HEK293 (cell line): ENCODE data around the gene SPACA4.

ENCODE experiments used
- CTCF ChIA-PET: fragments of 350-600 bp; formaldehyde crosslinking; extraction: SDS; loops from one replicate; lab custom pipeline; 2021; ENCODE audit warnings: antibody characterized with exemption; lab: Yijun Ruan, JAX
- POLR2A ChIA-PET: fragments of 300-600 bp; formaldehyde crosslinking; extraction: SDS; loops from one replicate; lab custom pipeline; 2020; ENCODE audit warnings: antibody characterized with exemption, inconsistent platforms; lab: Yijun Ruan, JAX
- H3K27ac ChIP-seq: fragments of 200-500 bp; sonication (Bioruptor generic); 2 replicates; pipeline ENCODE4 v1.5.1; 2014; ENCODE audit warnings: low read depth, low read length, control low read depth, inconsistent platforms; ENCODE audit errors: extremely low read depth
- H3K36me3 ChIP-seq, 2 experiments: fragments of 200-500 bp in 1 of 2; sonication (Bioruptor generic) in 1 of 2; 1 replicate in 1 of 2; 2 replicates in 1 of 2; pipeline ENCODE4 v1.5.1; 2014 to 2017; ENCODE audit warnings: inconsistent platforms in 2 of 2, low read length in 2 of 2; ENCODE audit not compliant: control insufficient read depth in 2 of 2, insufficient read depth in 1 of 2
- H3K4me1 ChIP-seq: fragments of 200-500 bp; sonication (Bioruptor generic); 2 replicates; pipeline ENCODE4 v1.5.1; 2014; ENCODE audit warnings: mild to moderate bottlenecking, low read length, inconsistent platforms; ENCODE audit not compliant: control insufficient read depth, insufficient read depth
- H3K4me3 ChIP-seq: 2 replicates; pipeline ENCODE4 v1.5.1; 2011; ENCODE audit warnings: low read depth, mild to moderate bottlenecking, control low read depth, low read length, moderate library complexity
- H3K9me3 ChIP-seq: fragments of 200-500 bp; sonication (Bioruptor generic); 2 replicates; pipeline ENCODE4 v1.5.1; 2014; ENCODE audit warnings: low read depth, low read length, inconsistent platforms; ENCODE audit not compliant: control insufficient read depth, insufficient read depth
- BCL6B ChIP-seq: fragments of 450-650 bp; formaldehyde crosslinking; IDR thresholded peaks from 2 replicates; pipeline ENCODE4 v1.5.1; 2017; ENCODE audit warnings: missing biosample characterization, missing genetic modification characterization
- IKZF3 ChIP-seq: fragments of 450-650 bp; IDR thresholded peaks from 2 replicates; pipeline ENCODE4 v1.5.0; 2018; ENCODE audit warnings: missing biosample characterization, mild to moderate bottlenecking, missing genetic modification characterization, moderate library complexity
- KLF1 ChIP-seq: fragments of 450-650 bp; formaldehyde crosslinking; IDR thresholded peaks from 2 replicates; pipeline ENCODE4 v1.5.1; 2016; ENCODE audit warnings: missing biosample characterization, missing genetic modification characterization
- SCRT2 ChIP-seq: fragments of 450-650 bp; formaldehyde crosslinking; IDR thresholded peaks from 2 replicates; pipeline ENCODE4 v1.5.1; 2016; ENCODE audit warnings: missing biosample characterization, missing genetic modification characterization
- SP7 ChIP-seq: fragments of 450-650 bp; formaldehyde crosslinking; IDR thresholded peaks from 2 replicates; pipeline ENCODE4 v1.5.1; 2016; ENCODE audit warnings: missing biosample characterization, missing genetic modification characterization
- TCF7L2 ChIP-seq: IDR thresholded peaks from 2 replicates; pipeline ENCODE4 v1.6.1; 2011; ENCODE audit warnings: low read depth, mild to moderate bottlenecking, inconsistent platforms, low read length, moderate library complexity, borderline replicate concordance
- ZBTB20 ChIP-seq: fragments of 450-650 bp; formaldehyde crosslinking; IDR thresholded peaks from 2 replicates; pipeline ENCODE4 v1.5.1; 2016; ENCODE audit warnings: missing biosample characterization, missing genetic modification characterization
- ZBTB44 ChIP-seq: fragments of 450-650 bp; IDR thresholded peaks from 2 replicates; pipeline ENCODE4 v1.5.1; 2018; ENCODE audit warnings: missing biosample characterization, mild to moderate bottlenecking, missing genetic modification characterization
- ZNF121 ChIP-seq: fragments of 450-650 bp; formaldehyde crosslinking; IDR thresholded peaks from 2 replicates; pipeline ENCODE4 v1.5.1; 2016; ENCODE audit warnings: missing biosample characterization, missing genetic modification characterization
- ZNF169 ChIP-seq: fragments of 450-650 bp; formaldehyde crosslinking; IDR thresholded peaks from 2 replicates; pipeline ENCODE4 v1.5.1; 2016; ENCODE audit warnings: missing biosample characterization, missing genetic modification characterization
- ZNF2 ChIP-seq: fragments of 450-650 bp; formaldehyde crosslinking; IDR thresholded peaks from 2 replicates; pipeline ENCODE4 v1.5.1; 2016; ENCODE audit warnings: missing biosample characterization, missing genetic modification characterization
- ZNF530 ChIP-seq: fragments of 450-650 bp; formaldehyde crosslinking; IDR thresholded peaks from 2 replicates; pipeline ENCODE4 v1.5.1; 2016; ENCODE audit warnings: low read depth, missing biosample characterization, missing genetic modification characterization
- ZNF610 ChIP-seq: fragments of 450-650 bp; formaldehyde crosslinking; IDR thresholded peaks from 2 replicates; pipeline ENCODE4 v1.5.1; 2016; ENCODE audit warnings: missing biosample characterization, missing genetic modification characterization, borderline replicate concordance
- ZNF621 ChIP-seq: fragments of 450-650 bp; formaldehyde crosslinking; IDR thresholded peaks from 2 replicates; pipeline ENCODE4 v1.5.1; 2017; ENCODE audit warnings: missing biosample characterization, missing genetic modification characterization
- ZNF623 ChIP-seq: fragments of 450-650 bp; formaldehyde crosslinking; IDR thresholded peaks from 2 replicates; pipeline ENCODE4 v1.5.1; 2016; ENCODE audit warnings: missing biosample characterization, missing genetic modification characterization
- ZNF626 ChIP-seq: fragments of 450-650 bp; sonication (Bioruptor Pico); formaldehyde crosslinking; IDR thresholded peaks from 2 replicates; pipeline ENCODE4 v1.5.1; 2018; ENCODE audit warnings: missing biosample characterization, missing genetic modification characterization, inconsistent platforms
- ZNF645 ChIP-seq: fragments of 450-650 bp; formaldehyde crosslinking; IDR thresholded peaks from 2 replicates; pipeline ENCODE4; 2016; ENCODE audit warnings: missing biosample characterization, missing genetic modification characterization
- ZNF664 ChIP-seq: fragments of 450-650 bp; formaldehyde crosslinking; IDR thresholded peaks from 2 replicates; pipeline ENCODE4 v1.5.1; 2016; ENCODE audit warnings: missing biosample characterization, missing genetic modification characterization
- ZNF704 ChIP-seq: fragments of 450-650 bp; formaldehyde crosslinking; IDR thresholded peaks from 2 replicates; pipeline ENCODE4 v1.5.1; 2016; ENCODE audit warnings: missing biosample characterization, missing genetic modification characterization
- ZNF76 ChIP-seq: fragments of 450-650 bp; formaldehyde crosslinking; IDR thresholded peaks from 2 replicates; pipeline ENCODE4; 2016; ENCODE audit warnings: low read depth, missing biosample characterization, missing genetic modification characterization, borderline replicate concordance
- ZNF768 ChIP-seq: fragments of 450-650 bp; formaldehyde crosslinking; IDR thresholded peaks from 2 replicates; pipeline ENCODE4 v1.5.1; 2018; ENCODE audit warnings: missing biosample characterization, mild to moderate bottlenecking, missing genetic modification characterization
- ZSCAN4 ChIP-seq: fragments of 450-650 bp; formaldehyde crosslinking; IDR thresholded peaks from 2 replicates; pipeline ENCODE4 v1.5.1; 2017; ENCODE audit warnings: missing biosample characterization, missing genetic modification characterization

Gene SPACA4

GRCh38 chr19:48606463-48607358, at the start of gene SPACA4:
Gene SPACA4, plus strand, starts transcription at chr19:48606742. Its CDS starts 237 bp downstream, at chr19:48606979.
- H3K27ac ChIP-seq, result no peak within 1 kb of the TSS
- H3K9me3 ChIP-seq, result no peaks in the 10 kb centered on the region
- H3K4me3 ChIP-seq, result no peak within 1 kb of the TSS
- CTCF ChIA-PET, result interaction anchor here (0.6 to 5.3 kb wide), 5 partner anchors 17 to 340 kb away, joined by 3 to 51 read pairs (median 5); no protein-coding TSS in a partner anchor
- H3K4me1 ChIP-seq, result no peaks in the 10 kb centered on the region; the same call in 1 of the 2 replicates
- POLR2A ChIA-PET, result interaction anchor here (0.7 to 5.2 kb wide), 2 partner anchors 12 to 345 kb away, joined by 3 to 60 read pairs; partner anchors contain the start of genes RPL18 and SPHK2
- no peak for TF ChIP-seq ZNF530 (tag by site-specific recombination)
- no peak for TF ChIP-seq ZNF623 (tag by site-specific recombination)
- TF ChIP-seq ZNF2 (tag by site-specific recombination), result no peak
- TF ChIP-seq ZNF704, result no peak
- TF ChIP-seq ZNF626 (tag by site-specific recombination), result no peak
- TF ChIP-seq, all 188 proteins: peak for 0
- no peaks in the 10 kb centered on the region for H3K36me3 ChIP-seq

- ChIA-PET CTCF (interaction anchor here (1.1 to 1.6 kb wide), 3 partner anchors 27 to 67 kb away, joined by 3 to 7 read pairs (median 4); no protein-coding TSS in a partner anchor), POLR2A (interaction anchor here (0.6 to 1.6 kb wide), 2 partner anchors 11 to 19 kb away, joined by 4 to 5 read pairs; no protein-coding TSS in a partner anchor)
- Histone ChIP-seq H3K9me3 (no peaks in the 10 kb centered on the region), H3K36me3 (no peaks in the 10 kb centered on the region), H3K4me3 (no peak overlapping the region), H3K27ac (no peak overlapping the region), H3K4me1 (peaks cover 3% of the 10 kb centered on the region; the same call in 1 of the 2 replicates)
- TF ChIP-seq ZNF121 (peak; percentile 96), SP7 (tag by site-specific recombination) (no peak)
Observed at GRCh38 chr19:48556825-48557224, 49.7 kb upstream of the SPACA4 start.

- H3K4me1 ChIP-seq, result peaks cover 3% of the 10 kb centered on the region; the same call in 1 of the 2 replicates
- H3K9me3 ChIP-seq, result no peaks in the 10 kb centered on the region
- H3K4me3 ChIP-seq, result no peak overlapping the region
- CTCF ChIA-PET, result interaction anchor here (1.7 kb wide), 1 partner anchor 71 kb away, joined by 4 read pairs; no protein-coding TSS in a partner anchor
- no peaks in the 10 kb centered on the region for H3K36me3 ChIP-seq
- POLR2A ChIA-PET, result no interaction called here
- H3K27ac ChIP-seq, result no peak overlapping the region
- no peak for TF ChIP-seq BCL6B
- TF ChIP-seq KLF1 (tag by site-specific recombination), result peak; percentile 28; the same call in 1 of the 2 replicates
- peak; percentile 81 for TF ChIP-seq ZNF664 (tag by site-specific recombination)
- no peak for TF ChIP-seq IKZF3
- TF ChIP-seq ZNF768 (tag by site-specific recombination), result peak; percentile 95
- TF ChIP-seq ZNF610, result no peak
- TF ChIP-seq ZNF621 (tag by site-specific recombination), result no peak
- TF ChIP-seq ZNF645 (tag by site-specific recombination), result no peak
- TF ChIP-seq ZNF169, result no peak
- TF ChIP-seq SCRT2 (tag by site-specific recombination), result peak; percentile 85
- TF ChIP-seq ZNF121, result no peak
- TF ChIP-seq ZSCAN4 (tag by site-specific recombination), result no peak
- TF ChIP-seq ZBTB20 (tag by site-specific recombination), result no peak
- TF ChIP-seq ZBTB44 (tag by site-specific recombination), result 0 out of 2 replicates have a peak, but pooled peaks have one; percentile 8
- TF ChIP-seq ZNF76 (tag by site-specific recombination), result no peak
- peak; percentile 82 for TF ChIP-seq TCF7L2
Observed at GRCh38 chr19:48558018-48558684, 48.4 kb upstream of the SPACA4 start.
